Endothelial cell of umbilical vein (primary cell): ENCODE results near the gene TFG. TPM values are rescaled to one million over a fixed set of nuclear protein-coding genes. Genes with fewer than 3 reads are reported as not detected.
A peak's percentile ranks its signal among the peaks of the same experiment; 100 is the strongest.

ENCODE experiments used
- BruUV-seq: library from RNA; stranded (reverse); fragments of 400-500 nt; replicated peaks from 2 replicates; lab custom pipeline; 2021; lab: Mats Ljungman, UMichigan
- CTCF ChIA-PET: fragments of 300-600, 350-600 bp; sonication (Branson Sonifier 250); formaldehyde crosslinking; loops from one replicate; lab custom pipeline; 2021; ENCODE audit warnings: antibody characterized with exemption, inconsistent platforms; lab: Charles Lee
- POLR2A ChIA-PET: fragments of 300-600, 350-600 bp; sonication (Branson Sonifier 250); formaldehyde crosslinking; loops from one replicate; lab custom pipeline; 2021; ENCODE audit warnings: antibody characterized with exemption, inconsistent platforms; lab: Charles Lee
- DNase-seq: peaks from one replicate; pipeline ENCODE4 v3.0.0-alpha.2; 2011; ENCODE audit warnings: low read depth, low spot score
- FAIRE-seq: peaks from 2 replicates; lab custom pipeline; 2011; peaks lifted over from hg19 to GRCh38; lab: Jason Lieb, UNC
- H2AFZ ChIP-seq: 2 replicates; pipeline ENCODE4 v1.6.0; 2012; ENCODE audit warnings: low read depth, low read length, control low read depth, inconsistent platforms
- H3K27ac ChIP-seq: 2 replicates; pipeline ENCODE4 v1.5.1; 2011; ENCODE audit warnings: low read depth, mild to moderate bottlenecking, control low read depth, low read length, moderate library complexity; ENCODE audit not compliant: insufficient read depth
- H3K27me3 ChIP-seq, 2 experiments: 2 replicates each; pipeline versions ENCODE4 v1.6.0 to v1.6.1; 2011; ENCODE audit warnings: low read length in 2 of 2, mixed read lengths in 1 of 2; ENCODE audit not compliant: control insufficient read depth in 2 of 2, insufficient read depth in 2 of 2
- H3K36me3 ChIP-seq, 2 experiments: 2 replicates in 1 of 2; 3 replicates in 1 of 2; pipeline ENCODE4 v1.5.1; 2011; ENCODE audit warnings: low read length in 2 of 2, mild to moderate bottlenecking in 1 of 2, moderate library complexity in 1 of 2; ENCODE audit not compliant: control insufficient read depth in 2 of 2, insufficient read depth in 2 of 2; ENCODE audit errors: extremely low read depth in 1 of 2
- H3K4me1 ChIP-seq: 3 replicates; pipeline ENCODE4 v1.5.1; 2011; ENCODE audit warnings: mild to moderate bottlenecking, low read length; ENCODE audit not compliant: control insufficient read depth, insufficient read depth; ENCODE audit errors: extremely low read depth
- H3K4me2 ChIP-seq: 2 replicates; pipeline ENCODE4 v1.6.1; 2011; ENCODE audit warnings: low read length, control low read depth, mixed read lengths; ENCODE audit not compliant: insufficient read depth
- H3K4me3 ChIP-seq, 3 experiments: fragments of 200-600 bp in 1 of 3; sonication (generic), shearing (Covaris generic) in 1 of 3; replicated peaks in 1 of 3; 2 replicates each; pipeline ENCODE4 v1.5.1; 2011 to 2016; ENCODE audit warnings: control low read depth in 3 of 3, low read length in 3 of 3, mild to moderate bottlenecking in 2 of 3, inconsistent platforms in 1 of 3, low read depth in 1 of 3, moderate library complexity in 1 of 3; ENCODE audit not compliant: insufficient read depth in 1 of 3
- H3K79me2 ChIP-seq: 2 replicates; pipeline ENCODE4 v1.6.0; 2012; ENCODE audit warnings: low read length, inconsistent platforms; ENCODE audit not compliant: control insufficient read depth, insufficient read depth
- H3K9ac ChIP-seq: replicated peaks from 2 replicates; pipeline ENCODE3; 2011; ENCODE audit warnings: low read length, control low read depth; ENCODE audit not compliant: insufficient read depth; ENCODE audit errors: extremely low read depth
- H3K9me1 ChIP-seq: replicated peaks from 3 replicates; pipeline ENCODE4 v1.6.0; 2011; ENCODE audit warnings: mild to moderate bottlenecking, low read length; ENCODE audit not compliant: control insufficient read depth, insufficient read depth; ENCODE audit errors: extremely low read depth
- H3K9me3 ChIP-seq: replicated peaks from 2 replicates; pipeline ENCODE4 v1.5.1; 2012; ENCODE audit warnings: low read length, inconsistent platforms; ENCODE audit not compliant: control insufficient read depth, insufficient read depth
- H4K20me1 ChIP-seq: replicated peaks from 2 replicates; pipeline ENCODE3; 2011; ENCODE audit warnings: mild to moderate bottlenecking, low read length; ENCODE audit not compliant: control insufficient read depth, insufficient read depth; ENCODE audit errors: extremely low read depth
- EZH2 ChIP-seq: IDR thresholded peaks from 2 replicates; pipeline ENCODE4 v1.6.1; 2012; ENCODE audit warnings: borderline replicate concordance, low read depth, mild to moderate bottlenecking, moderate library complexity, low read length, inconsistent platforms; ENCODE audit not compliant: severe bottlenecking
- FOS ChIP-seq: IDR thresholded peaks from 2 replicates; pipeline ENCODE4 v1.6.1; 2011; ENCODE audit warnings: mild to moderate bottlenecking, low read length, moderate library complexity, borderline replicate concordance; ENCODE audit not compliant: insufficient read depth
- GATA2 ChIP-seq: IDR thresholded peaks from 2 replicates; pipeline ENCODE4 v1.7.0; 2011; ENCODE audit warnings: low read depth, mild to moderate bottlenecking, moderate library complexity, mixed read lengths, low read length; ENCODE audit not compliant: insufficient read length, insufficient read depth
- JUN ChIP-seq: IDR thresholded peaks from 2 replicates; pipeline ENCODE4 v1.6.1; 2011; ENCODE audit warnings: borderline replicate concordance, low read depth; ENCODE audit not compliant: insufficient read length, insufficient read depth
- MYC ChIP-seq: IDR thresholded peaks from one replicate; pipeline ENCODE4 v1.6.1; 2011; ENCODE audit warnings: mild to moderate bottlenecking, low read depth, low read length
- POLR2A ChIP-seq: IDR thresholded peaks from 2 replicates; pipeline ENCODE4 v1.6.1; 2012; ENCODE audit warnings: low read depth, mild to moderate bottlenecking, control low read depth, low read length
- POLR2AphosphoS5 ChIP-seq: IDR thresholded peaks from 2 replicates; pipeline ENCODE4 v1.6.1; 2012; ENCODE audit warnings: low read depth, mild to moderate bottlenecking, control low read depth, low read length, moderate library complexity; ENCODE audit not compliant: insufficient read depth
- dilution Hi-C: fragments of 300-500 bp; cut with MboI; formaldehyde crosslinking; loops from one replicate; pipeline ENCODE4 v1.15.0; 2019; ENCODE audit warnings: low sequenced_read_pairs; ENCODE audit not compliant: extremely low pct_ligation_motif_present
- intact Hi-C: fragments of 100-400 bp; cut with micrococcal nuclease; formaldehyde crosslinking; loops from one replicate; pipeline ENCODE4 v1.10.0; 2022
- polyA plus RNA-seq, 4 experiments: library from polyadenylated mRNA; depleted of rRNA in 3 of 4; stranded (reverse) in 3 of 4; unstranded in 1 of 4; fragments of >200 nt; gene quantifications; 2 replicates each; pipeline versions ENCODE4 v1.2.1 to v1.2.3, GENCODE V29; 2011 to 2012; ENCODE audit warnings: missing spikeins in 1 of 4
- total RNA-seq: library from RNA; stranded (reverse); gene quantifications from 2 replicates; pipeline ENCODE4 v1.2.3, GENCODE V29; 2021
- TF ChIP-seq, protein P1 (sequence below), 2 donors: IDR thresholded peaks; 1 replicate in 1 of 2; 2 replicates in 1 of 2; pipeline ENCODE4 v1.5.1; 2011; ENCODE audit warnings: low read length in 2 of 2, mild to moderate bottlenecking in 2 of 2, moderate library complexity in 2 of 2, control low read depth in 1 of 2, inconsistent platforms in 1 of 2, low read depth in 1 of 2; ENCODE audit not compliant: insufficient read depth in 1 of 2; ENCODE audit errors: extremely low read depth in 1 of 2
- TF ChIP-seq, protein P2 (sequence below): IDR thresholded peaks from 2 replicates; pipeline ENCODE4 v1.6.1; 2011; ENCODE audit not compliant: insufficient read depth, insufficient read length

Gene TFG
- total and polyA plus RNA-seq, 2 donors (not counting 3 experiments of a cell fraction or from before 2014, with no cell fraction given): 106 to 154 TPM

DNA sequence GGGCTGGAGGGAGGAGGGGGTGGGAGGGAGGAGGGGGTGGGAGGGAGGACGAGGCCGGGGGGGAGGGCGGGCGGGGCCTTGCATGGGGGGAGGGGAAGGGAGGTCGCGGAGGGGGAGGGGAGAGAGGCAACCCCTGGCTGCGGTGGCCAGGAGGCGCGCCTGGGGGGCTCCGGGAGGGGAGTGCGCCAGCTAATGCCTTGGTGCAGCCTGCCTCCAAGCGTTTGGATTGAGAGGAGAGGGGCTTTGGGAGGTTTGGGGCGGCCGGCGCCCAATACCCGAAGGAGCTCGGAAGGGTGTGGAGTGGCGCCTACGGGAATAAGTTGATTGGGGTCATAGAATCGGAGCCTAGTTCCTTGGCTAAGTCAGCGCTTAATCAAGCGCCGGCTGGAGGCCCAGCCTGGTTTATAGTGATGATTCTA lies 557 bp downstream of the TFG start:
- Histone ChIP-seq H2AFZ (peak overlapping the region; percentile 15), H3K4me2 (peak overlapping the region; percentile 98), H3K27me3 (peaks cover 5 to 7% of the 10 kb centered on the region in 2 experiments), H3K36me3 (peaks cover 3% of the 10 kb centered on the region in 2 experiments), H3K9ac (peak overlapping the region; percentile 92), H3K9me3 (no peaks in the 10 kb centered on the region), H3K79me2 (peaks cover 51% of the 10 kb centered on the region), H3K4me3 (peak overlapping the region; percentile 79 to 99 (median 89)), H3K27ac (peak overlapping the region; percentile 78), H3K4me1 (peaks cover 8% of the 10 kb centered on the region), H3K9me1 (no peaks in the 10 kb centered on the region), H4K20me1 (peaks cover 13% of the 10 kb centered on the region)
- BruUV-seq: no TSS peak
- intact Hi-C loops: loop anchor here (2.0 to 10.0 kb wide), 3 partner anchors 83 to 309 kb away; partner anchors contain the start of genes LNP1, TMEM45A and TOMM70
- FAIRE-seq: no peak
- no peak for DNase-seq
- no peak for TF ChIP-seq POLR2AphosphoS5
- TF ChIP-seq MYC: no peak
- no peak for TF ChIP-seq EZH2
- TF ChIP-seq, protein P1, sequence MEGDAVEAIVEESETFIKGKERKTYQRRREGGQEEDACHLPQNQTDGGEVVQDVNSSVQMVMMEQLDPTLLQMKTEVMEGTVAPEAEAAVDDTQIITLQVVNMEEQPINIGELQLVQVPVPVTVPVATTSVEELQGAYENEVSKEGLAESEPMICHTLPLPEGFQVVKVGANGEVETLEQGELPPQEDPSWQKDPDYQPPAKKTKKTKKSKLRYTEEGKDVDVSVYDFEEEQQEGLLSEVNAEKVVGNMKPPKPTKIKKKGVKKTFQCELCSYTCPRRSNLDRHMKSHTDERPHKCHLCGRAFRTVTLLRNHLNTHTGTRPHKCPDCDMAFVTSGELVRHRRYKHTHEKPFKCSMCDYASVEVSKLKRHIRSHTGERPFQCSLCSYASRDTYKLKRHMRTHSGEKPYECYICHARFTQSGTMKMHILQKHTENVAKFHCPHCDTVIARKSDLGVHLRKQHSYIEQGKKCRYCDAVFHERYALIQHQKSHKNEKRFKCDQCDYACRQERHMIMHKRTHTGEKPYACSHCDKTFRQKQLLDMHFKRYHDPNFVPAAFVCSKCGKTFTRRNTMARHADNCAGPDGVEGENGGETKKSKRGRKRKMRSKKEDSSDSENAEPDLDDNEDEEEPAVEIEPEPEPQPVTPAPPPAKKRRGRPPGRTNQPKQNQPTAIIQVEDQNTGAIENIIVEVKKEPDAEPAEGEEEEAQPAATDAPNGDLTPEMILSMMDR (IDR thresholded peaks at IDR 0.05; ENCODE audit: extremely low read depth in 1 of 2, insufficient read depth in 1 of 2, low read depth in 1 of 2, low read length in 2 of 2): no peak
- no peak for TF ChIP-seq GATA2
- TF ChIP-seq FOS: no peak
- no peak for TF ChIP-seq POLR2A
- TF ChIP-seq, protein P2, sequence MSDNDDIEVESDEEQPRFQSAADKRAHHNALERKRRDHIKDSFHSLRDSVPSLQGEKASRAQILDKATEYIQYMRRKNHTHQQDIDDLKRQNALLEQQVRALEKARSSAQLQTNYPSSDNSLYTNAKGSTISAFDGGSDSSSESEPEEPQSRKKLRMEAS: no peak
- TF ChIP-seq JUN: no peak
- ChIA-PET POLR2A (interaction anchor here (0.7 kb wide), 1 partner anchor 154 kb away, joined by 3 read pairs; no protein-coding TSS in a partner anchor), CTCF (interaction anchor here (1.1 to 2.9 kb wide), 6 partner anchors 16 to 543 kb away, joined by 3 to 26 read pairs (median 9); no protein-coding TSS in a partner anchor)
- dilution Hi-C loops: no loop called here
